Embryonic facial prominence (tissue), 1 donor: ENCODE data around the gene DNAJC5G.
"Not testable (repeated sequence)": the region's sequence is repeated elsewhere in the genome, so short reads cannot be mapped to it uniquely, and the experiment has no call there.

ENCODE experiments used
- DNase-seq: peaks from one replicate; pipeline ENCODE4 v3.0.0-alpha.2; 2016; ENCODE audit errors: extremely low spot score

The DNAJC5G gene

DNA sequence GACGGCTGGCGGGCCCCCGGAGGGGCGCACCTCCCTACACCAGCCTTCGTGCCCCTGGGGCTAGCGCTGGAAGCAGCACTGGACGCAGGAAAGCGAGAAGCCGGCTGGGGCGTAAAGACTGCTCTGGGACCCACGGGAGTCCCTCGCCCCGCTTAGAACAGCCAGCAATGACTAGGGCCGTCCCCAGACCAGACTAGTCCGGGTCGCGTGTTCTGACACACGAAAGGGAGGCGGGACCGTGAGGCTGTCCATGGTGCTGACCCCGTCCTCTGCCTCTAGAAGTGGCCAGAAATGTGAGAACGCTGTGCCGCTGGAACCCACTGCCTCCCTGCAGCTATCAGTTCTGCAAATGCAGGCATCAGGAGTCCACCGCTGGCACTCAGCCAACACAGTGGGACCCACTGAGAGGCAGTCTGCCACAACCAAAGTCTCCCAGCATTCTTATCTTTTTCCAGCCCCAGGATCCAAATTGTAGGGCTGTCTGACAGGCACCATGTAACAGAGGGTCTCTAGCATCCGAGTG lies 33.2 kb downstream of the DNAJC5G start, which contains the start of gene UCN:
TSS of gene UCN (minus strand) at position 87 of the 523 bp plus-strand sequence. CDS start 550 bp downstream, outside the sequence.
- DNase-seq, result no peak

GRCh38 chr2:27309651-27310050 lies 34.4 kb downstream of the DNAJC5G start:
- DNase-seq, result no peak

GRCh38 chr2:27312152-27312551 lies 36.9 kb downstream of the DNAJC5G start:
- DNase-seq, result no peak

DNA sequence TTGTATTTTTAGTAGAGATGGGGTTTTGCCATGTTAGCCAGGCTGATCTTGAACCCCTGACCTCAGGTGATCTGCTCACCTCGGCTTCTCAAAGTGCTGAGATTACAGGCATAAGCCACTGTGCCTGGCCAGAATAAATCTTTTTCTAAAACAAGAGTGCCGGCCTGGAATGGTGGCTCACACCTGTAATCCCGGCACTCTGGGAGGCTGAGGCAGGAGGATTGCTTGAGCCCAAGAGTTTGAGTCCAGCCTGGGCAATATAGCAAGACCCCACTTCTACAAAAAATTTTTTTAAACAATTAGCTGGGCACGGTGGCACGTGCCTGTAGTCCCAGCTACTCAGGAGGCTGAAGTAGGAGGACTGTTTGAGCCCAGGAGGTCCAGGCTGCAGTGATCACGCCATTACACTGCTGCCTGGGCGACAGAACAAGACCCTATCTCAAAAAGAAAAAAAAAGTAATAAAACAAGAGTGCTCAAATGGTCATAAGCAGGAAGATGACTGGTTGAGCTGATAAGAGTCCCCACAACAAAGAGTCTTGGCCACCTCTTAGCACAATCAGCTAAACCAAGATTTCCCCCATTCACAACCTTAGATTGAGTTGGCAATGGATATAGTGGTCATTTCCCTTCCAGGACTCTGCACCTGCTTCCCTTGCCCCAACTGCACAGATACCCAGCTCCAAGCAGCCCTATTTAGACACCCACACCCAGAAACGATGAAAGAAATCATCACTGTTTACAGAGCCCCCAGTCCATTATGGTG lies 38.8 kb downstream of the DNAJC5G start:
- DNase-seq, result no peak

DNA sequence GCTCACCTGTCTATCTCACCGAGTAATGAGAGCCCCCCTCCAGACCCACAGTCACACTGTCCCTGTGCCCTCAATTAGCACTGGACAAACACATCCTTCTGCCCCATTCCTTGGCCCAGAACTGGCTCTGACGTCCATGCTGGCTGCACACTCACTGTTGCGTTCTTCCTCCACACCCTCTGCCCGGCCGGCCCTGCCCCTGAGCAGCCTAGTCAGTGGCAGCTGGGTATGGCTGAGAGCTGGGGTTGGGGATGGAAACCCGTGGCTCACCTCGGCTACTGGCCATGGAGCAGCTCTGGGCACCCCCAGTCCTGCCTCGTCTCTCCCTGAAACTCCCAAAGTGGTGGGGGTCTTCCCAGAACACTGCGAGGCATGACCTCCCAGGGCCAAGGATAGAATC lies 39.5 kb downstream of the DNAJC5G start:
- DNase-seq, result no peak

DNA sequence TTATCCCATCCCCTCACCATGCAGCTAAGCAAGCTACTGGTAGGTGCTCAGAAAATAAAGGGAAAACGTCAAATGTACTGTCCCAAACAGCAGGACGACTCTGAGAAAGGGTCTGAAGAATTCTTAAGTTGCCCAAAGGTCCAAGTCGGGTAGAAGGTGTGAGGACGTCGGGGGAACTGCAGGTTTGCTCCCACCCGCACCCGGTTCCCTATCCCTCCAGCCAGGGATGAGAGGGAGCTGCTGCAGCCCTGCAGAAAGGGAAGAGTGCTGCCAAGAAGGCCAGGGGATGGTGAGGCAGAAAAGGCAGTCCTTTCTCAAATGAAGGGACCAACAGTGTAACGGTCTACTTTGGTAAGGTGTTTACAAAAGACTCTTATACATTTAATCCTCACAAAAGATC lies 39.9 kb downstream of the DNAJC5G start:
- no peak for DNase-seq

- no peak for DNase-seq
Observed at GRCh38 chr2:27316655-27317412, 41.6 kb downstream of the DNAJC5G start.

DNA sequence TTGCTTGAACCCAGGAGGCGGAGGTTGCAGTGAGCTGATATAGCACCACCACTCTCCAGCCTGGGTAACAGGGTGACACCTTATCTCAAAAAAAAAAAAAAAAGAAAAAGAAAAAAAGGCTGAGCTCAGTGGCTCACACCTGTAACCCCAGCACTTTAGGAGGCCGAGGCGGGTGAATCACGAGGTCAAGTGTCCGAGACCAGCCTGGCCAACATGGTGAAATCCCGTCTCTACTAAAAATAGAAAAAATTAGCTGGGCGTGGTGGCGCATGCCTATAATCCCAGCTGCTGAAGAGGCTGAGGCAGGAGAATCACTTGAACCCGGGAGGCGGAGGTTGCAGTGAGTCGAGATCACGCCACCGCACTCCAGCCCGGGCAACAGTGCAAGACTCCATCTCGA lies 44.6 kb downstream of the DNAJC5G start:
- DNase-seq, result not testable (repeated sequence)

- no peak for DNase-seq
Observed at GRCh38 chr2:27320958-27321543, 45.8 kb downstream of the DNAJC5G start.

DNA sequence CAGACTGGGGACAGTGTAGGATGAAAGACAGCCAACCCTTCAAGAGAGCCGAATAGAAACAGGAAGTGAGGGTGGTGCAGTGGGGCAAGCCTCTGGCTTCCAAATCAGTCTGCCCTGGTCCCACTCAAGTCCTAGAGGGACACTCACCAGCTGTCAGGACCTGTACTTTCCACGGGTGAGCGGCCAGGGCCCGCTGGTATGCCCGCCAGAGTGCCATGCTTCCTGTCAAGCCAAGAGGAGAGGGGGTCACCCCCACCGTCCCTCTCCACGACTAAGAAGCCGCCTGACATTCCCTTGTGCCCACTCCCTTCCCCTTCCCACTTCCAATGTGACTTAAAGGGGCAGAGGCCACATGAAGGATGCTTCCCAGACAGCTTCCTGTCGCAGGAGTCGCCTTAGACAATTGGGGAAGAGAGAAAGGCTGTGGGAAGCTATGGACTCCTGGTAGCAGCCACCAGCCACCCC lies 47.1 kb downstream of the DNAJC5G start:
- no peak for DNase-seq

- peak; percentile 89 for DNase-seq
Observed at GRCh38 chr2:27322766-27323595, 47.7 kb downstream of the DNAJC5G start, which contains the start of gene MPV17. Gene MPV17 (minus strand): TSS chr2:27323097. CDS start chr2:27322517, 580 bp downstream.

- DNase-seq, result no peak
Observed at GRCh38 chr2:27323596-27324285, 48.5 kb downstream of the DNAJC5G start.

DNA sequence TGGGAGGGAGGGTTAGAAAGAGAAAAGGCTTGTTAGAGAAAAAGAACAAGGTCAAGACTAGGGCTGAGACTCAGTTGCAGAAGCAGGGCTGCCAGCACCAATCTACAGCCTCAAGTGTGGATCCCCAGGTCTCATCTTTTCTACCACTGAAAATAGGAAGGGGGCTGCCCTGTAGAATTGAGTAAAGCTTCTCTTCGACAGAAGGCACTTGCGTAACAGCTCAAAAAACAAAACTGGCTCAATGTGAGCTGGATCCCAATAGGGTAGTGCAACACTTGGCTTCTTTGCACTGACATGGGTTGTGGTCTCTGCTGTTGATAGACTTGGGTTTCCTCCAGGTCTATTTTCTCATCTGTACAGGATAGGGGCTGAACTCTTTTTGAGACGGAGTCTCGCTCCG lies 49.5 kb downstream of the DNAJC5G start:
- no peak for DNase-seq
